GM12875 (cell line): ENCODE measurements around the gene ERI2.

Source experiments
- H3K4me3 ChIP-seq: one replicate; pipeline ENCODE4 v1.5.1; 2011; ENCODE audit warnings: low read depth, low read length, control low read depth
- CTCF ChIP-seq: IDR thresholded peaks from 2 replicates; pipeline ENCODE4 v1.5.1; 2011; ENCODE audit warnings: low read depth, mild to moderate bottlenecking, control low read depth, inconsistent platforms, low read length, moderate library complexity, borderline replicate concordance; ENCODE audit not compliant: insufficient read depth

Gene ERI2

GRCh38 chr16:20803192-20803560, 3.1 kb downstream of the ERI2 start:
- no peak for TF ChIP-seq CTCF
- no peak overlapping the region for H3K4me3 ChIP-seq

GRCh38 chr16:20801278-20801677, 5.0 kb downstream of the ERI2 start:
- no peak overlapping the region for H3K4me3 ChIP-seq
- TF ChIP-seq CTCF: no peak

- no peak overlapping the region for H3K4me3 ChIP-seq
- peak; percentile 24; the same call in 1 of the 2 replicates for TF ChIP-seq CTCF
Measured at GRCh38 chr16:20799599-20799998, 6.7 kb downstream of the ERI2 start.

- no peak for TF ChIP-seq CTCF
- no peak overlapping the region for H3K4me3 ChIP-seq
Measured at GRCh38 chr16:20798364-20798763, 7.9 kb downstream of the ERI2 start.

DNA sequence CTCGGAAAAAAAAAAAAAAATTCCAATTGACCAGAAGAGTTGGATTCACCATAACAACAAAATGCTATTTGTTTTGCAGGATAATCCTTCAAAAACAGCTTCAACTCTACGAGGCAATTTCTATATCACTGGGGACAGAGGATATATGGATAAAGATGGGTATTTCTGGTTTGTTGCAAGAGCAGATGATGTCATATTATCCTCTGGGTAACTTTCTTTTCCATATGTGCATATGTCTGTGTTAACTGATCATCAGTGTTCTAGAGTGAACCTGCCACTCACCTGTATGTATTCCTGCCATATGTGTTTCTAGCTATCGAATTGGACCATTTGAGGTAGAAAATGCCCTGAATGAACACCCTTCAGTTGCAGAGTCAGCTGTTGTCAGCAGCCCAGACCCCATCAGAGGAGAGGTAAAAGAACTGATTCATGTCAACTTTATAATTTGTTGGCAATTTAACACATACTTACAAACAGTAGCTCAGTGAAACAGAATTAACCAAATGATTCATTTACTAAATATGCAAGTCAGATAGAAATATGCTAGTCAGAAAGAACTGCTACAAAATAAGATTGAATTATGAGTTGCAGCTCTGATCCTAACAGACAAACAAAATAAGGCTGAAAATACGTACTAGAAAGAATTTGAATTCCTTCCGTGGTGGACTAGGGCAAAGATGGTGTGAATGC, 14.2 kb downstream of the ERI2 start:
- no peak for TF ChIP-seq CTCF

GRCh38 chr16:20789130-20789529, 17.1 kb downstream of the ERI2 start:
- no peak for TF ChIP-seq CTCF
- H3K4me3 ChIP-seq: no peak overlapping the region

More for the DNA sequence above, 14.2 kb downstream of the ERI2 start:
- no peak overlapping the region for H3K4me3 ChIP-seq

DNA sequence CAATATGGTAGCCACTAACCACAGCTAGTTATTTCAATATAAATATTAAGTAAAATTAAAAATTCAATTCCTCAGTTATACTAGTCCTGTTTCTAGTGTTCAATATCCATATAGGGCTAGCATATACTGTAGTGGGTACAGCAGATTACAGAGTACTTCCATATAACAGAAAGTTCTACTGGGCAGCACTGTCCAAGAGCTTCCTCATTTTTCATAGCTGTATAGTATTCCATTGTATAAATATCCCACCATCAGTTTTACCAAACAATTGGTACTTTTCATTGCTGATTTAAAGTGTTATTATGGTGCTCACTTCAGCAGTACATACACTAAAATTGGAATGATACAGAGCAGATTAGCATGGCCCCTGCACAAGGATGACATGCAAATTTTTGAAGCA, 22.1 kb downstream of the ERI2 start:
- no peak overlapping the region for H3K4me3 ChIP-seq
- TF ChIP-seq CTCF: no peak
